GM11168 (cell line): ENCODE measurements around the gene GPR50.

ENCODE experiments used
- in situ Hi-C: fragments of 300-500 bp; cut with MboI; formaldehyde crosslinking; loops from one replicate; pipeline ENCODE4 v1.12.0; 2022; ENCODE audit warnings: low sequenced_read_pairs; ENCODE audit not compliant: unreplicated experiment

GPR50 gene

DNA sequence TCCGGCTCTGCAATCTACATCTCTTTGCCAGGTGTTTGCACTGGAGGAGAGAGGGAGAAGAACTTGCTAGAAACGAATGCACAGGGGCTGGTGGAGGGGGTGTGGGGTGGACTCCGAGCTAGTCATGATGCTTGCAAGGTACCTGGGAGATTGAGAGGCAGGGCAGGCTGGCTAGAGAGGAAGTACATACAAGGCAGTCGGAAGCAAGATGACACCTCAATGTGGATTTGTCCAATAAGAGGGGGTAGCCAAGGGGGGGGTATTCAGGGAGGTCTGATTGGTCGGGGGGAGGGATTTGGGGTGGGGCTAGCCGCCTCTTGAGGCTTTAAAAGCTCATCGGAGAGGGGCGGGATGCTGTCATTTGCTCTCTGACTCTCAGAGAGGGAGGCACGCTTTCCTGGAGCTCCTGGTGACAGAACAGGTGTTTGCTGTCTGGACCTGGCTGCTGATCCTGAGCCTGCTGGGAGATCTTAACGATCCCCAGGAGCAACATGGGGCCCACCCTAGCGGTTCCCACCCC is at the start of gene GPR50:
Gene GPR50 (plus strand): TSS at position 354 of the 520 bp plus-strand sequence. CDS start 138 bp downstream, at position 492.
- in situ Hi-C loops = no loop called here

DNA sequence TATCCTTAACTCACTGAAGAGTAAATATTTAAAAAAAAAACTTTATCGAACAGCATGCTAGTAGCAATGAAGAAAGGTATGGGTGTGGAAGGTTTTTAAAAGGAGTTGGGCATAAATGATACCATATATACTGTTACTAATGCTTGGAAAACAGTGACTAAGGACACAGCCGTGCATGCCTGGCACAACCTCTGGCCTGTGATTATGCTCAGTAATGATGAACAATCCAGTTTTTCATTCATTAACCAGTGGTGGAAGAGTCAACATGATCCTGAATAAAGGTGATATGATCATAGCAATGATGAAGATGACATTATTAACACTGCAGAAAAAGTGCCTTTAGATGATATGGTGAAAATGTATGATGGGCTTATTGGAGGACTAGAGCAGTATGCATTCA is 43.9 kb upstream of the GPR50 start:
- in situ Hi-C loops = loop anchor here (10.0 kb wide), 1 partner anchor 542 kb away; no protein-coding TSS in a partner anchor

DNA sequence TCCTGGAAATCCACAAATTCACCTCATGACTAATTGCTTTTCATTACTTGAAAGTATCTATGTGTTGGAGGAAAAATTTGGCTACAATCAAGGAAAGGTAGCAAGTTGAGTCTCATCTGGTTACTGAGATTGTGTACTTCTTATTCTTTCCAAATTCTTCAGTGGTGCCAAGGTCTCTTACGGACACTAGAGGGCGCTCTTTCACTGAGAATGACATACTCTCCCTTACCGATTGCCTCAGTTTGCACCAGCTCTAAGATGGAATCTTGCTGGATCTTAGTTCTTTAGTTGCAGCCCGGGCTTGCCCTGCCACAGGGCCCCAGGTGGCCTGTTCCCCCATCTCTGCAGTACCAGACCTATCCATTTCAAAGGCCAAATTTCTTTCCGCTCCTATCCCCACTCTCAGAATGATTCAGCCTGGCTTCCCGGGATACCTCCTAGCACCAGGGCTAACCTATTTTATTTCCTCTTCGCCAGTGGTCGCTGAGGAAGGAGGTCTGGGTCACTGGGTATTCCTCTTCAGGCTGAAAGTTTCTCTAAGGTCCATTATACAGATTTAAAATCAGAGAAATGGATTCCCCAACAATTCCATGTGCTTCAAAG is 24.6 kb upstream of the GPR50 start:
- in situ Hi-C loops = loop anchor here (10.0 to 25.0 kb wide), 2 partner anchors 211 to 533 kb away; no protein-coding TSS in a partner anchor

DNA sequence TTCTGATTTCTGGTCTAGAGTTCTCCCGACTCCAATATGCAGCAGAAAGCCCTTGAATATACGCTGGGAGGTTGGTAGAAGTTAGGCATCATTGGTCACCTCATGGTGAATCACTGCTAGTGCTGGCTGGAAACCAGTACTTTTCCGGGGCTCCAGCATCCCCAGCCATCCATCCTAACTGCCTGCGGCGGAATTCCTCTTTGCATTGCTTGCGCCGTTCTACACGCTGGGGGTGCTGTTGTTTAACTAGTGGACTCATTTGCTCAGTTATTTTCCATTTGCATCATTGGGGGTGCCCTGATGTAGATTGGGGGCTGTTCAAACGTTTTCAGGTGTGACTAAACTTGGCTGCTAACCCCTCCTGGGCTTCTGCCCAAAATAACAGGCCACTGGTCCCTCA is 23.3 kb upstream of the GPR50 start:
- in situ Hi-C loops = loop anchor here (10.0 to 25.0 kb wide), 2 partner anchors 209 to 532 kb away; no protein-coding TSS in a partner anchor

DNA sequence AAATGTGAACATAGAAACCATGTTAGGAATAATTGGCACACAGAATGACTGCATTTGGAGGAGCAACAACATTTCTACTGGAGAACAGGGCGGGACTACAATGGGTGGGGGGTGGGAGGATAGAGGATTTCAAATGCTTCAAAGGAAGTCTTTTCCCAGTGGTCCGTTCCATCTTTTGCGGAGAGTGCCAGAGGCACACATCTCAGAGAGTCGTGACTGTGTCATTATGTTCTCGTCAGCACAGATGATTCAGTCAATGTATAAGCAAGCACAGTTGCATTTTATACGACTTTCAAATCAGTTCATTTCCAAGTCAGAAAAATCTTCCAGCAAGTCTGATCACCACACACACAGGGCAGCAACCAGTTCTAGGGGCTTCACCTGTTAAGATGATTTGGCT is 22.7 kb upstream of the GPR50 start:
- in situ Hi-C loops = loop anchor here (10.0 to 25.0 kb wide), 2 partner anchors 209 to 531 kb away; no protein-coding TSS in a partner anchor

DNA sequence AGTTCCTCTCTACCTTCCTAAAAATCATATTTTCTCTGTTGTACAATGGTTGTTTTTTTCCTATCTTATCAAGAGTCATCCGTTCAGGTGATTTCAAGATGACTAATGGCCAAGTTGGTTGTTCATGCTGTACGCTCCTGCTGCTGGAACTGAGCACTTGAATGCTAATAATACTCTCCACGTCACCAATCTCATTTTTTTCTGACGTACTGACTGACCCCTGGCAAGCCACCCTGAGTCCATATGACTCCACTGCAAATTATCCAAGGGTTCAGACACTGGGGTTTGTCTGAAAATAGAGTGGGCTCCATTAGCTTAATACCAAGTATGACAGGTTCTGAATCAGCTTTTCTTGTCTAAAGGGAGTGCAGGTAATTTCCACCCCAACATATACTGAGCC is 21.1 kb upstream of the GPR50 start:
- in situ Hi-C loops = loop anchor here (10.0 to 25.0 kb wide), 2 partner anchors 207 to 530 kb away; no protein-coding TSS in a partner anchor

DNA sequence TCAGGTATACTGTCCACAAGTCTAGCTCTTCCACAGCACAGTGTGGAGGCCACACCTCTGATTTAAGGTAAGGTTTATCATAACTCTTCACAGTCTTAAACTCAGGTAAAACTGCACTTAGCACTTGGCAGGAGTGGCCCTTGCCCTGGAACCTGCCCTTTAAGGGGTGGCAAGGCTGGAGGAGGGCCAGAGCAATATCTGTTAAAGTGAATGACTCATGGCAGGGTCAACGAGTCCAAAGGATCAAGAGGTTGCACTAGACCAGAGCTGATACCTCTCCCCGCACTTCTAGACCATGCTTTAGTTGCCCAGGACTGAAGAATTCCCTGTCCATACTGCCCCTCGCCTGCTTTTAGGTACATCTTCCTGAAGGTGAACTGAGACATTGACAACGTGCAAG is 14.7 kb upstream of the GPR50 start:
- in situ Hi-C loops = loop anchor here (25.0 kb wide), 1 partner anchor 201 kb away; no protein-coding TSS in a partner anchor

DNA sequence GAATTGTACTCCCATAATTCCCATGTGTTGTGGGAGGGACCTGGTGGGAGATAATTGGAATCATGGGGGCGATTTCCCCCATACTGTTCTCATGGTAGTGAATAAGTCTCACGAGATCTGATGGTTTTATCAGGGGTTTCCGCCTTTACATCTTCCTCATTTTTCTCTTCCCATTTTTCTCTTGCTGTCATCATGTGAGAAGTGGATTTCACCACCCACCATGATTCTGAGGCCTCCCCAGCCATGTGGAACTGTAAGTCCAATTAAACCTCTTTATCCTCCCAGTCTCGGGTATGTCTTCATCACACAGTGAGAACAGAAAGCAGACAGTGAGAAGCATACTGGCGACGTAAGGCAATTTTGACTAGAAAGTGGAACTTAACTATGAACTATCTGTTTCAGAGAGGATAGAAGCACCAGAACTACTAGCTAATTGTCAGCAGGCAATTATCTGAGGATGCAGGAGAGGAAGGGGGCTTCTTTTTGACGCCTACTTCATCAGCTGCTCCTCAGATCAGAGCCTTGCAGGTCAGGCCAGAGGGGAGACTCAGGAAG is 8.5 kb upstream of the GPR50 start:
- in situ Hi-C loops = loop anchor here (25.0 kb wide), 1 partner anchor 194 kb away; no protein-coding TSS in a partner anchor

DNA sequence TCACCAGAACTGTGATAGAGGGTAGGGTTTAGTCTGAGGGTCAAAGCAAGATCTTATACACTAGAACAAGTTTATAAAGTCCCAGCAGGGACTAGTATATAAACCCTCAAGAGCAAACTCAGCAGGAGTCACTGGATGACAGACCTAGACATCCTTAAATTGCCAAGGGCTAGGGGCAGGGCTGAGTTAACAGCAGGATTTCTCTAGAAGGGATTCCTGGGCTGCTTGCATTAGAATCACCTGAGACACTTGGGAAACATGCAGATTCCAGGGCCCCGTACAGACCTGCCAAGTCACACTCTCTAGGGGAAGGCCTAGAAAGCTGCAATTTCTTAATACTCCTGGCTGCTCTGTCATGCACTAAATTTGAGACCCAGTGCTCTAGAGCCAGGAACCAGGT is 6.6 kb upstream of the GPR50 start:
- in situ Hi-C loops = loop anchor here (25.0 kb wide), 1 partner anchor 193 kb away; no protein-coding TSS in a partner anchor

DNA sequence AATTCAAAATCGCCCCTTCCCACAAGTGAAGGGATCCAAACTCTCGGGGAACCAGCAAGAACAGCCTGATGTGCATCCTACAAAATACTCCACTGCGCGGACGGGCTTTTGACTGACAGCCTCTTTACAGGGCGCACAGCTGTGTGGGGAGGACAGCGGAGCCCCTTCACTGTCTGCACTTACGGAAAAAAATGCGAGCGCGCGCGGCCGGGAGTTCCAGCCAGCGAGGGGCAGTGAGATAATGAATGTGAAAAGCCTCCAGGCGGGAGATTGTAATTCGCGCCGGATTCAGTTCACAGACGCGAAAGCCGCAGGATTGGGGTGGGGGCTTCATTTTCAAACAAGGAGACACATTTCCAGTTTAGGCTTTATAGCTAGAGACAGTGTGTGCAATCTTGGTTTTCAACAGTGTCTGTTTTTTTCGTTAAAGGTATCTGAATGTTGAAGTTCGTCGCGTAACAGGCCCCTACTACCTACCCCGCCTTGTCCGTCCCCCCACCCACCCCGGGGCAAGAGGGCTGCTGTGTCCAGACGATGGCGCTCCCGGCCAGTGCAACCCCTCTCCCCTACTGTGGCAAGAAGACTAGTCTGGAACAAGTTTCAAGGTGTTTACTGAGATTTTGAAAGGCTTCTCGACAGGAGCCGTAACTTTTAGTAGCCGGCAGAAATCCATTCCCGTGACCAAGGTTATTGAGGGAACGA is 1.7 kb upstream of the GPR50 start:
- in situ Hi-C loops = loop anchor here (25.0 kb wide), 1 partner anchor 188 kb away; no protein-coding TSS in a partner anchor

DNA sequence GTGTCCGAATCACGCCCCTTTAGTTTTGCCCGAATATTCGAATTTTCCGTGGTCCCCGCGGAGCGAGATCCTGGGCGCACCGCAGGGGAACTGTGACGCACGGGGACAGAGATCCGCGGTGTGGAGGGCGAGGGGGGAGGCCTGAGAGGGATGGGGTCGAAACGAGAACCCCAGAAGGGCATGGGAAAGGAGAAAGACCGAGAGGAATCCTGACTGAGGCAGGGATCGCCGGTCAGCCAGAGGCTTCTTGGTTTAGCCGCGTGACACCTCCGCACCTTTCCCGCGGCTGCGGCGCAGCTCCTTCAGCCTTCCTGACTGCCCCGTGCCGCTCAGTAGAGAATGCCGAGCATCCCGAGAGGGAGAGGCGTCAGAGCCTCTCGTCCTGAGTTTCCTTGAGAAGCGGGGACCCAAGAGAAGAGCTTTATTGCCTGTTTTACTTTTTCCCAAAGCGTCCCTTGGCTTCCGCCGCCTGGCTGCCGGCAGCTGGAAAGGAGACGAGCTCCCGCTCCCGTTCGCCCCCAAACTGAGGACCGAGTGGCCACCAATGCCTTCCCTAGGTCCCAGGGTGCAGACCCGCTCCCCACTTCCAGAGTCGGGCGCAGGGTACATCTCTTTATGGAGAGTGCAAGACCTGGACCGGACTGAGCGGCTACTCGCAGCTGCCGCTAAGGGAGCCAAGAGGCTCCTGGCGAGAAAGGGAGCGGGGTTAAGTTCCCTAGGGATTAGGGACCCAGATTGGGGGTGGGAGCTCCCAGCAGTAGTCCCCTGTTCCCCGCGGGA is 911 bp upstream of the GPR50 start:
- in situ Hi-C loops = no loop called here

DNA sequence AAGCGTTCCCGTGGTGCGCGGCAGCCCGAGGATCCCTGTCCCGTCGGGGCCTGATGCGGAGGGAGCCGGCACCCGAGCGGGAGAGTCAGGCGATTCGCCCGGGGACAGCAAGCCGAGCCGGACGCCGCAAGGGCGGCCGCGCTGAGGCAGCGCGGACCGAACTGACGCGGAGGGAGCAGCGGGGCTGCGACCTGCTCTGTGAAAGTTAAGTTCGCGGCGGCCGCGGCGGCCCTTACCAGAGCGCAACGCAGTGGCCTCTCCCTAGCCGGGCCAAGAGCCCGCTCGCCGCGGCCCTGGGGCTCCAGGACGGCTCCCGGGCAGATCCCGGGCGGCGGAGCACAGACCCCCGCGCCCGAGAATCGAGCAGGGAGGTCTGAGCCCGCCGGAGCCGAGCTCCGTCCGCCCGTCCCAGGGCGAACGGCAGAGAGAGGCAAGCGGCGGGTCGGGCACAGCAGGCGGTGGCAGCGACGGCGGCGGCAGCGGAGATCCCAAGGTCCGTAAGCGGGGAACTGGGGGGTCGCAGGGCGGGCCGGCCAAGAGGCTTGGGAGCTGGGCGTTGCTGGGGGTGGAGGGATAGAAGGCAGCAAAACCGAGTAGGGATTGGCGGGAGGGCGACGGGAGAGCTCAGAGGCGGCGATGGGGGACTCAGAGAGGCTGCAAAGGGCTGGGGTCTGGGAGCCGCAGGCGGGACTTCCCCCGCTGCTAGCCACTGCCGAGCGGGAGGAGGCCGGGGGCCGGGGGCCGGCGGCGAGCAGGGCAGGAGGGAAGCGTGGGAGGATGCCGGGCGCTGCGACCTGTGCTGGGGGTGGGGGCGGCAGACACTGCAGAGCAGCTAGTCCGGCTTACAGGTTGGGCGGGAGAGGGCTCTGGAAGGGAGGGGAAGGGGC is 1.0 kb downstream of the GPR50 start:
- in situ Hi-C loops = no loop called here

DNA sequence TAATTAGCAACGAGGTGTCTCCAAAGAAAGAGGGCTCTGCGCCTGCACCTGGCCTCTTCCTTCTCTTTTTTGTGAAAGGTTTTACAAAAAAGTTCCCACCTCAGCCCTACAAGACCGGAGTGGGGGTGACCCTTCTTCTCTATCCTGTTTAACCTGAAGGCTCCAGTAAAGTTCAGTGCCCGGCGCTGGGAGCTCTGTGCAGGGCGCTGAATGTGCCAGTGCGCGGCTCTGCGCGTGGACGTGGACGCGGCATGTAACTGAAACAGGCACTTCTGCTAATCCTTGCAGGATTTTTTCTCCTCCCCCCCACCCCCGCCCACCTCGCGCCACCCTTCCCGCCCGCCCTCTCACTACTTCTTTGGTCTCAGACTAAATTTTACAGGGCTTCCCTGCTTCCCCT is 2.4 kb downstream of the GPR50 start:
- in situ Hi-C loops = no loop called here

DNA sequence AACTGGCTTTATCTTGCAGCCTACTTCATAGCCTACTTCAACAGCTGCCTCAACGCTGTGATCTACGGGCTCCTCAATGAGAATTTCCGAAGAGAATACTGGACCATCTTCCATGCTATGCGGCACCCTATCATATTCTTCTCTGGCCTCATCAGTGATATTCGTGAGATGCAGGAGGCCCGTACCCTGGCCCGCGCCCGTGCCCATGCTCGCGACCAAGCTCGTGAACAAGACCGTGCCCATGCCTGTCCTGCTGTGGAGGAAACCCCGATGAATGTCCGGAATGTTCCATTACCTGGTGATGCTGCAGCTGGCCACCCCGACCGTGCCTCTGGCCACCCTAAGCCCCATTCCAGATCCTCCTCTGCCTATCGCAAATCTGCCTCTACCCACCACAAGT is 4.0 kb downstream of the GPR50 start:
- in situ Hi-C loops = no loop called here

DNA sequence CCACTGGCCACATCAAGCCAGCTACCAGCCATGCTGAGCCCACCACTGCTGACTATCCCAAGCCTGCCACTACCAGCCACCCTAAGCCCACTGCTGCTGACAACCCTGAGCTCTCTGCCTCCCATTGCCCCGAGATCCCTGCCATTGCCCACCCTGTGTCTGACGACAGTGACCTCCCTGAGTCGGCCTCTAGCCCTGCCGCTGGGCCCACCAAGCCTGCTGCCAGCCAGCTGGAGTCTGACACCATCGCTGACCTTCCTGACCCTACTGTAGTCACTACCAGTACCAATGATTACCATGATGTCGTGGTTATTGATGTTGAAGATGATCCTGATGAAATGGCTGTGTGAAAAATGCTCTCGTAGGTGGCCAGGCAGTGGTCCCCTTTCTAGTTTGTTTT is 4.7 kb downstream of the GPR50 start:
- in situ Hi-C loops = no loop called here

DNA sequence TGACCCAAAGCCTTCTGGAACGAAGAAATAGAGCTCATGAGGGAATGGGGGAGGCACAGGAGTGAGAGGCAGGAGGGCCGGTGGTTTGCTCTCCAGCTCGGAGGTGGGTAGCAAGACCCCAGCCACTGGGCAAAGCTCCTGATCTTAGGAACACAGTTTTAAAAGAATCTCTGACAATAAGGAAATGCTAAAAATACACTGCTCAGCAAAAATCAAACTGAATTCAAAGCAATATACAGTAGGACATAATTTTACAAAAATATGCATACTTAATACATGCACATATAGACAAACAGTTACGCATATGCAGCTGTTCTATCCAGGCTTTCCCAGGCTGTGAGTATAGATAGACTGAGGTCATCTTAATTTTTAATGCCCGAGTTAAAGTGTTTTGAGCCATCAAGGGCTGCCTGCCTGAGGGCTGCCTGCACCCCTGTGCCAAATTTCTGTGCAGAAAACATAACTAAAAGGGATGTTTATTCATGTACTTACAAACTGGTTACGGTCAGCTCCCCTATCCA is 6.9 kb downstream of the GPR50 start:
- in situ Hi-C loops = no loop called here

DNA sequence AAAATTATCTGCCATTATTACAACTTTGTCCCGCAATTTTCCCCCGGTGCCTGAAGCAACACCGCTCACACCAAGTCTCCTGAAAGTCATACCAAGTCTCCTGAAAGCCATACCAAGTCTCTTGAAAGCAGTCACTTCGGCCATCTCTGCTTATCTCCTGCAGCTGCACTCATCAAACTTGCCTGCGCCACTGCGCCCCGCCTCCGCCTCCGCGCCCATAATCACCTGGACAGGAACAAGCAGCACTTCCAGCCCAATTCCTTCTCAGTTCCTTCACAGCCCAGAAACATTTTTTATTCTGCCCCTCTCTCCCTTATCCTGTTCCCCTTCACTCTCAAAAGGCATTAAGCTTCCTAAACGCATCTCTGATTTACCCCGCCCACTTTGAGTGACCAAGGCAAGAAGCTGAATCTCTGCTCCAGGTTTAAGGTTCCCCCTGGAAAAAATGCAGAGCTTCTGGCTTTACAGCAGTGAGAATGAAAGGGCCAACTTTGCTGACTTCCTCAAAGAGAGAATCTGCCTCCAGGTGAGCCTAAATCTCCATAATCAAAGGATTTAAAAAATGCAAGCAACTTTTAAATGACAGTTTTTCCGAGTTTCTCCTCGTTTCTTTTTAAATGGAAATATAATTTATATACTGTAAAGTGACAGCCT is 7.7 kb downstream of the GPR50 start:
- in situ Hi-C loops = no loop called here

DNA sequence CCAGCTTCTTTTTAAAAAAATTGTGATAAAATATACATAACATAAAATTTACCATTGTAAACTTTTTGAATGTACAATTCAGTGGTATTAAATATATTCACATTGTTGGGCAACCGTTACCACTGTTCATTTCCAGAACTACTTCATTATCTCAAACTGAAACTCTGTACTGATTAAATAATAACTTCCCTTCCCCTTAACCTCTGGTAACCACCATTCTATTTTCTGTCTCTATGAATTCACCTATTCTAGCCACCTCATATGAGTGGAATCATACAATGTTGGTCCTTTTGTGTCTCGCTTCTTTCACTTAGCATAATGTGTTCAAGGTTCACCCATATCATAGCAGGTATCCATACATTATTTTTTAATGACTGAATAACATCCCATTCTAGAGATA is 8.3 kb downstream of the GPR50 start:
- in situ Hi-C loops = no loop called here
